GM12872 (cell line): ENCODE measurements around the gene SCYL3.

ENCODE experiments used
- TF ChIP-seq, protein P1 (sequence below): IDR thresholded peaks from 3 replicates; pipeline ENCODE4 v1.5.1; 2011; ENCODE audit warnings: low read depth, mild to moderate bottlenecking, low read length, moderate library complexity; ENCODE audit not compliant: insufficient read depth

The SCYL3 gene

DNA sequence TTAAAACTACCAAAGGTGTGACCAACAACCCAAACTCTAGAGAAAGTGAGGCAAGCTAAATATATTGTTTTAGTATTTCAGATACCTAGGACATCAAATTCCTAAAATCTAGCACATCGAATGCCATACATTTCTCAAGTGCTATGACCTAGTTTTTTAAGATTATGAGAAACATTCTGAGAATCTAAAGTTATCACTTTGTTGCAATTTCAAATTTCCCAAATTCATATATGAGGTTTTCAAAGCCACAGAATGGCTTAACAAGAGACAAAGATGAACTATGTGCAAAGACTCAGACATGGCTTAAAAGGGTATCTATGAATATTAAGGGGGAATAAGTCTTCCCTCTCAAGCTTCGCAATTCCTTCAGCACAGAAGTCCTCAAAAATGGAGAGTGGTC lies 6.8 kb downstream of the SCYL3 start:
- TF ChIP-seq, protein P1, sequence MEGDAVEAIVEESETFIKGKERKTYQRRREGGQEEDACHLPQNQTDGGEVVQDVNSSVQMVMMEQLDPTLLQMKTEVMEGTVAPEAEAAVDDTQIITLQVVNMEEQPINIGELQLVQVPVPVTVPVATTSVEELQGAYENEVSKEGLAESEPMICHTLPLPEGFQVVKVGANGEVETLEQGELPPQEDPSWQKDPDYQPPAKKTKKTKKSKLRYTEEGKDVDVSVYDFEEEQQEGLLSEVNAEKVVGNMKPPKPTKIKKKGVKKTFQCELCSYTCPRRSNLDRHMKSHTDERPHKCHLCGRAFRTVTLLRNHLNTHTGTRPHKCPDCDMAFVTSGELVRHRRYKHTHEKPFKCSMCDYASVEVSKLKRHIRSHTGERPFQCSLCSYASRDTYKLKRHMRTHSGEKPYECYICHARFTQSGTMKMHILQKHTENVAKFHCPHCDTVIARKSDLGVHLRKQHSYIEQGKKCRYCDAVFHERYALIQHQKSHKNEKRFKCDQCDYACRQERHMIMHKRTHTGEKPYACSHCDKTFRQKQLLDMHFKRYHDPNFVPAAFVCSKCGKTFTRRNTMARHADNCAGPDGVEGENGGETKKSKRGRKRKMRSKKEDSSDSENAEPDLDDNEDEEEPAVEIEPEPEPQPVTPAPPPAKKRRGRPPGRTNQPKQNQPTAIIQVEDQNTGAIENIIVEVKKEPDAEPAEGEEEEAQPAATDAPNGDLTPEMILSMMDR, result no peak

DNA sequence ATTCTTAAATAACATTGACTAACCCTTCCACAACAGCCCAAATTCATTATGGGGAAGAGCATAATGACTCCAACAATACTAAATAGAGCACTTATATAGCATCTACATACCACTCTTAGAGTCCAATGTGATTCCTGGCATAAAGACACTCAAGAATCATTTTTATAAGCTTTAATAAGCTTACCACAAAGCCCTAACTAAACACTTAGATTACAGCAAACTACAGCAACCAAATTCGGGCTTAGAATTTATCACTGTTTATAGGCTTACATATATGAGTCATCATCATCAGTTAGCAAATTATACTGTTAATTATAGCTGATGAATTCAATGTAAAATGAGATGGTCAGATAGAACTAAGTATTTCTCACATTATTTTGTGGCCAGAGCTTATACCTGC lies 7.3 kb downstream of the SCYL3 start:
- TF ChIP-seq, protein P1, result no peak

DNA sequence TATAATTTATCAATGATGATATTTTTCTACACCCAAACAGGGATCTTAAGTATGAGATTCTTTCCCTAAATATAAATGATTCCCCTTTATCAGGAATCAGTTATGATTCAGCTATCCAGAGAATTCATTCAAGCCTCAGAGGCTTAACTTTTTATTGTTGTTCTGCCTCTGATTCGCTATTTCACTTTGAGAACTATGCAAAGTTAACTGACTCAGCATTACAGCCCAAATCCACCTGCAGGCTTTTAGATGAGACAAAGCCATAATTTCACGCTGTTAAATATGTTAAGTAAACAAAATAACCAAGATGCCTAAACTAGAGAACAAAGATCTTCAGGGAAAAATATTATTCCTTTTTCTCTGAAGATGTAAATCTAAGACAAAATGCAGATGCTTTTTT lies 8.5 kb downstream of the SCYL3 start:
- TF ChIP-seq, protein P1, result no peak

DNA sequence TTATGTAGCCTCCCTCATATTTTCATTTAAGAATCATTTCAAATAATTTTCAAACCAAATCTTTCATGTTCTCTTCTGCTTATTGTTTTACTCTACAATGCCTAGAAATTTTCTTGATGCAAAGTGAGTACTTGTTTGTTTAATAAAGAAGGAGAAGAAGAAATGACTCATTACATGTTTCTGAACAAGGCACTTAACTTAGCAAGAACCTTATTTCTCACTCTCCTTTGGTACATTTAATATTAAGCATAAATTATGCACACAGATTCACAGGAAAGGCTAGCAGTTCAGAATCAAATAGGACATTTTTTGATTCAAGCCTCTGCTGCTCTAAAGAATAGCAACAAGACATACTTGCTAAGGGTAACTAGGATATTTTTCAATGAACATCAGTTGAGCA lies 9.1 kb downstream of the SCYL3 start:
- TF ChIP-seq, protein P1, result no peak

DNA sequence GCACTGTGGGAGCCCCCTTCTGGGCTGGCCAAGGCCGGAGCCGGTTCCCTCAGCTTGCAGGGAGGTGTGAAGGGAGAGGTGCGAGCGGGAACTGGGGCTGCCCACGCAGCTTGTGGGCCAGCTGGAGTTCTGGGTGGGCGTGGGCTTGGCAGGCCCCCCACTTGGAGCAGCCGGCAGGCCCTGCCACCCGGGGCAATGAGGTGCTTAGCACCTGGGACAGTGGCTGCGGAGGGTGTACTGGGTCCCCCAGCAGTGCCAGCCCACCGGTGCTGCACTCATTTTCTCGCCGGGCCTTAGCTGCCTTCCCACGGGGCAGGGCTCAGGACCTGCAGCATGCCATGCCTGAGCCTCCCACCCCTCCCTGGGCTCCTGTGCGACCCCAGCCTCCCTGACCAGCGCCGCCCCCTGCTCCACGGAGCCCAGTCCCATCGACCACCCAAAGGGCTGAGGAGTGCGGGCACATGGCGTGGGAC lies 11.6 kb downstream of the SCYL3 start:
- TF ChIP-seq, protein P1, result no peak

DNA sequence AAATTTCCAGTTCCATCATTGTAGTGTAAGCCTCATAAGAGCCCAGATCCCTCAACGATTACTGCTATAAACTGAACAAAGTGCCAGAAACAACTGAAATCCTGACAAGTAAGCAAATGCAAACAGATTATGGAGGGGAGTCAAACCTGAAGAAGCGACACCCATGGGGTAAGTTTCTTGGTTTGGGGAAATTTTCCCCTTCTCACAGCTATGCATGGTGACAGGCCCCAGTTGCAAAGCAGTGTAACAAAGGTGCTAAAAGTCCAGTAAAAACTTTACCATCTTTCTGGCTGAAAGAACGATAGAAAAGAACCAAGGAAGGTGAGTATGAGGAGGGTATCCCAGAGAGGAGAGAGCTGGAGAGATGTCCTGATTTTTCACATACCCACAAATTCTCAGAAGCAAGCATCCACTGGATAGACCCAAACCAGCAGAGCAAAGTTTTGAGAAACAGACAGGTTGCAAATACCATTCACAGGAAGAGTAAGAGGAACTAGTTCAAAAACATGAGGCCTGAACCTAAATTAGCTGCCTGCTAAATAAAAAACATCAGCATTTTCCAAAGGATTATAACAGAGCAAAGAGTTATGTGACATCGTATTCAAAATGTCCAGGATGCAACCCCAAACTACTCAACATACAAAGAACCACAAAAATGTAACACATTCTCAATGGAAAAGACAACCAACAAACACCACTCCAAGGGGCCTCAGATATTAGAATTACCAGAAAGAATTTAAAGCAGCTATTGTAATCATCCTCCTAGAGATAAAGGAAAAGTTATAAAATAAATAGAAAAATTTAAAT lies 14.5 kb downstream of the SCYL3 start:
- TF ChIP-seq, protein P1, result no peak

DNA sequence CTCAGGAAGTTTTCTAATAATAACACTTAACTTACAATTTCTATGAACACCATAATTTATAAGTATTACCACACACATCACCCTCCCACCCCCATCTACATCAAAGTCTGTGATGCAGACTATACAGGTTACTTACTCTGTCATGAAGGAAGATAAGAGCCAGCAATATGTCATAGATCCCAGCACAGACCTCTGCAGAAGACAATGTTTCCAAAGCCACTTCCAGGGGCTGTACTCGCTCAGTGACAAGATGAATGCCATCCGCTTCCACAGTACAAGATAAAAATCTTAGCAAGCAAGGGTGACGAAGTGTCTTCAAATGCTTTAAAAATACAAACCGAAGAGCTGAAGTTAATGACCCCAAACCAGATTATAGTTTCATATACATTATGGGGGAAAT lies 15.2 kb downstream of the SCYL3 start:
- TF ChIP-seq, protein P1, result no peak
